BJ (cell line): ENCODE measurements around the gene SFXN5. TPM values are rescaled to one million over a fixed set of nuclear protein-coding genes. Genes with fewer than 3 reads are reported as not detected.
A peak's percentile ranks its signal among the peaks of the same experiment; 100 is the strongest.

Experiments
- CTCF ChIA-PET: fragments of 350-600 bp; formaldehyde crosslinking; extraction: SDS; loops from one replicate; lab custom pipeline; 2021; ENCODE audit warnings: antibody characterized with exemption, inconsistent platforms; lab: Yijun Ruan, JAX
- POLR2A ChIA-PET: fragments of 300-600 bp; sonication (Branson Sonifier 250); formaldehyde crosslinking; extraction: SDS; loops from one replicate; lab custom pipeline; 2021; ENCODE audit warnings: antibody characterized with exemption; lab: Charles Lee
- DNase-seq: peaks from one replicate; pipeline ENCODE4 v3.0.0-alpha.2; 2011; ENCODE audit warnings: low read depth
- H3K27me3 ChIP-seq: 2 replicates; pipeline ENCODE4 v1.6.0; 2011; ENCODE audit warnings: low read length; ENCODE audit not compliant: control insufficient read depth, insufficient read depth
- H3K36me3 ChIP-seq: 2 replicates; pipeline ENCODE4 v1.5.1; 2011; ENCODE audit warnings: low read length; ENCODE audit not compliant: control insufficient read depth, insufficient read depth
- H3K4me3 ChIP-seq: 2 replicates; pipeline ENCODE4 v1.5.1; 2011; ENCODE audit warnings: low read depth, mild to moderate bottlenecking, control low read depth, low read length
- polyA plus RNA-seq: library from polyadenylated mRNA; depleted of rRNA; stranded (reverse); fragments of >200 nt; gene quantifications from 2 replicates; pipeline ENCODE4 v1.2.3, GENCODE V29; 2011
- TF ChIP-seq, protein P1 (sequence below): IDR thresholded peaks from 2 replicates; pipeline ENCODE4 v1.5.1; 2011; ENCODE audit warnings: low read depth, mild to moderate bottlenecking, control low read depth, inconsistent platforms, low read length, moderate library complexity; ENCODE audit not compliant: insufficient read depth

The SFXN5 gene
- polyA plus RNA-seq, 1 experiment, result 11.5 TPM

DNA sequence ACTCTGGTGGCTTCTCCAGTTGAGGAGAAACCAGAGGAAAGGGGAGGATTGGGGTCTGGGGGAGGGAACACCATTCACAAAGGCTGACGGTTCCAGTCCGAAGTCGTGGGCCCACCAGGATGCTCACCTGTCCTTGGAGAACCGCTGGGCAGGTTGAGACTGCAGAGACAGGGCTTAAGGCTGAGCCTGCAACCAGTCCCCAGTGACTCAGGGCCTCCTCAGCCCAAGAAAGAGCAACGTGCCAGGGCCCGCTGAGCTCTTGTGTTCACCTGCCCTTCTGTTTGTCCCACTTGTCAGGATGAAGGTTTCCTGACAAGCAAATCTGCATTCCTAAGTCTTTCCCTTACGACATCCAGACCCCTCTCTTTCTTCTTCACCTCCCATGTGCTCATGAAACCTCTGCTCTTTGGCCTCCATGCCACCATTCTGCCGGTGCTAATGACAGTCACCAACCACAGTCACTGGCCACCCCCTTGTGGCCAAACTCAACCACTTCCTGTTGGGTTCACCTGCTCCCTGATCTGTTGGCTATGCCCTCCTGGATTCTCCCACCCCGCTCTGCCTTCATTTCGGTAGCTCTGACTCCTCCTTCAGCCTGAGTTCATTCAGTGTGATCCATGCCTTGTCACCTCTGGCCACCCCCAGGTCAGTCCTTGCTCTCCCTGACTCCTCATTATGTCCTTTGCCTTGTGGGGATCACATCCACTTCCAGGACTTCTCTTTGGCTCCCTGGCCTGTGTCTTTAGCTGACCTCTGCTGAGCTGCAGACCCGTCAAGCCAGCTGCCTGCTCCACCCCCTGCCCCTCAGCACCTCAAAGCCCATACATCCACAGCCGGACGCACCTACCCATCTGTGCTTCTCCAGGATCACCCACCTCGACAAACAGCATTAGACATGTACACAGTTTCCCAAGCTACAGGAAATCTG is 136.6 kb downstream of the SFXN5 start:
- H3K36me3 ChIP-seq, result no peaks in the 10 kb centered on the region
- no peak overlapping the region for H3K4me3 ChIP-seq
- no peak for DNase-seq
- CTCF ChIA-PET, result interaction anchor here (0.9 to 1.6 kb wide), 4 partner anchors 10 to 228 kb away, joined by 3 to 6 read pairs (median 4); partner anchors contain the start of gene SPR
- peaks cover 20% of the 10 kb centered on the region for H3K27me3 ChIP-seq
- TF ChIP-seq, protein P1, sequence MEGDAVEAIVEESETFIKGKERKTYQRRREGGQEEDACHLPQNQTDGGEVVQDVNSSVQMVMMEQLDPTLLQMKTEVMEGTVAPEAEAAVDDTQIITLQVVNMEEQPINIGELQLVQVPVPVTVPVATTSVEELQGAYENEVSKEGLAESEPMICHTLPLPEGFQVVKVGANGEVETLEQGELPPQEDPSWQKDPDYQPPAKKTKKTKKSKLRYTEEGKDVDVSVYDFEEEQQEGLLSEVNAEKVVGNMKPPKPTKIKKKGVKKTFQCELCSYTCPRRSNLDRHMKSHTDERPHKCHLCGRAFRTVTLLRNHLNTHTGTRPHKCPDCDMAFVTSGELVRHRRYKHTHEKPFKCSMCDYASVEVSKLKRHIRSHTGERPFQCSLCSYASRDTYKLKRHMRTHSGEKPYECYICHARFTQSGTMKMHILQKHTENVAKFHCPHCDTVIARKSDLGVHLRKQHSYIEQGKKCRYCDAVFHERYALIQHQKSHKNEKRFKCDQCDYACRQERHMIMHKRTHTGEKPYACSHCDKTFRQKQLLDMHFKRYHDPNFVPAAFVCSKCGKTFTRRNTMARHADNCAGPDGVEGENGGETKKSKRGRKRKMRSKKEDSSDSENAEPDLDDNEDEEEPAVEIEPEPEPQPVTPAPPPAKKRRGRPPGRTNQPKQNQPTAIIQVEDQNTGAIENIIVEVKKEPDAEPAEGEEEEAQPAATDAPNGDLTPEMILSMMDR, result 0 out of 2 replicates have a peak, but pooled peaks have one; percentile 11
- POLR2A ChIA-PET, result no interaction called here

DNA sequence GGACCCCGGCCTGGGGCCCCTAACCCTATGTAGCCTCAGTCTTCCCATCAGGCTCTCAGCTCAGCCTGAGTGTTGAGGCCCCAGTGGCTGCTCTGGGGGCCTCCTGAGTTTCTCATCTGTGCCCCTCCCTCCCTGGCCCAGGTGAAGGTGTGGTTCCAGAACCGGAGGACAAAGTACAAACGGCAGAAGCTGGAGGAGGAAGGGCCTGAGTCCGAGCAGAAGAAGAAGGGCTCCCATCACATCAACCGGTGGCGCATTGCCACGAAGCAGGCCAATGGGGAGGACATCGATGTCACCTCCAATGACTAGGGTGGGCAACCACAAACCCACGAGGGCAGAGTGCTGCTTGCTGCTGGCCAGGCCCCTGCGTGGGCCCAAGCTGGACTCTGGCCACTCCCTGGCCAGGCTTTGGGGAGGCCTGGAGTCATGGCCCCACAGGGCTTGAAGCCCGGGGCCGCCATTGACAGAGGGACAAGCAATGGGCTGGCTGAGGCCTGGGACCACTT is 137.8 kb downstream of the SFXN5 start:
- ChIA-PET POLR2A (no interaction called here), CTCF (interaction anchor here (0.6 to 1.7 kb wide), 7 partner anchors 10 to 230 kb away, joined by 3 to 6 read pairs (median 3); no protein-coding TSS in a partner anchor)
- Histone ChIP-seq H3K4me3 (no peak overlapping the region), H3K36me3 (no peaks in the 10 kb centered on the region), H3K27me3 (peaks cover 31% of the 10 kb centered on the region)
- TF ChIP-seq, protein P1, result no peak
- no peak for DNase-seq

DNA sequence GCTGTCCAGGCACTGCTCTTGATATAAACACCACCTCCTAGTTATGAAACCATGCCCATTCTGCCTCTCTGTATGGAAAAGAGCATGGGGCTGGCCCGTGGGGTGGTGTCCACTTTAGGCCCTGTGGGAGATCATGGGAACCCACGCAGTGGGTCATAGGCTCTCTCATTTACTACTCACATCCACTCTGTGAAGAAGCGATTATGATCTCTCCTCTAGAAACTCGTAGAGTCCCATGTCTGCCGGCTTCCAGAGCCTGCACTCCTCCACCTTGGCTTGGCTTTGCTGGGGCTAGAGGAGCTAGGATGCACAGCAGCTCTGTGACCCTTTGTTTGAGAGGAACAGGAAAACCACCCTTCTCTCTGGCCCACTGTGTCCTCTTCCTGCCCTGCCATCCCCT is 138.3 kb downstream of the SFXN5 start:
- H3K36me3 ChIP-seq, result no peaks in the 10 kb centered on the region
- ChIA-PET POLR2A (no interaction called here), CTCF (interaction anchor here (0.6 to 1.7 kb wide), 5 partner anchors 10 to 162 kb away, joined by 3 to 6 read pairs (median 3); no protein-coding TSS in a partner anchor)
- DNase-seq, result no peak
- no peak overlapping the region for H3K4me3 ChIP-seq
- TF ChIP-seq, protein P1, result no peak
- H3K27me3 ChIP-seq, result peaks cover 36% of the 10 kb centered on the region

DNA sequence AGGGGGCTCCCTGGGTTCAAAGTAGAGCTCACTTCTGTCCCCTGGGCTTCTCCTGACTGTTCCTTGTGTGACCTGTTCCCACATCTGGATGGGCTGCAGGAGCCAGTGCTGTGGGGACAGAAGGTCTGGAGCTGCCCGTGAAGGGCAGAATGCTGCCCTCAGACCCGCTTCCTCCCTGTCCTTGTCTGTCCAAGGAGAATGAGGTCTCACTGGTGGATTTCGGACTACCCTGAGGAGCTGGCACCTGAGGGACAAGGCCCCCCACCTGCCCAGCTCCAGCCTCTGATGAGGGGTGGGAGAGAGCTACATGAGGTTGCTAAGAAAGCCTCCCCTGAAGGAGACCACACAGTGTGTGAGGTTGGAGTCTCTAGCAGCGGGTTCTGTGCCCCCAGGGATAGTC is 138.7 kb downstream of the SFXN5 start:
- DNase-seq, result no peak
- H3K4me3 ChIP-seq, result no peak overlapping the region
- ChIA-PET POLR2A (no interaction called here), CTCF (interaction anchor here (1.0 to 1.7 kb wide), 3 partner anchors 40 to 71 kb away, joined by 3 to 6 read pairs (median 3); no protein-coding TSS in a partner anchor)
- no peaks in the 10 kb centered on the region for H3K36me3 ChIP-seq
- TF ChIP-seq, protein P1, result no peak
- H3K27me3 ChIP-seq, result peaks cover 40% of the 10 kb centered on the region
